HG03103 (cell line): ENCODE results near the gene FBXL19.

Experiments
- ATAC-seq: cut with Tn5 transposase; IDR thresholded peaks from one replicate; pipeline ENCODE4 v1.9.1; 2021; ENCODE audit warnings: low read depth; ENCODE audit not compliant: unreplicated experiment

FBXL19 gene

GRCh38 chr16:30984669-30985400, 61.5 kb downstream of the FBXL19 start, which contains the start of gene HSD3B7:
Gene HSD3B7, plus strand, starts transcription at chr16:30985207. Its CDS starts 452 bp downstream, at chr16:30985659.
- no peak for ATAC-seq

GRCh38 chr16:30985401-30986128, 62.2 kb downstream of the FBXL19 start:
- ATAC-seq, result no peak

- ATAC-seq, result no peak
Measured at GRCh38 chr16:30986129-30986991, 63.0 kb downstream of the FBXL19 start.

DNA sequence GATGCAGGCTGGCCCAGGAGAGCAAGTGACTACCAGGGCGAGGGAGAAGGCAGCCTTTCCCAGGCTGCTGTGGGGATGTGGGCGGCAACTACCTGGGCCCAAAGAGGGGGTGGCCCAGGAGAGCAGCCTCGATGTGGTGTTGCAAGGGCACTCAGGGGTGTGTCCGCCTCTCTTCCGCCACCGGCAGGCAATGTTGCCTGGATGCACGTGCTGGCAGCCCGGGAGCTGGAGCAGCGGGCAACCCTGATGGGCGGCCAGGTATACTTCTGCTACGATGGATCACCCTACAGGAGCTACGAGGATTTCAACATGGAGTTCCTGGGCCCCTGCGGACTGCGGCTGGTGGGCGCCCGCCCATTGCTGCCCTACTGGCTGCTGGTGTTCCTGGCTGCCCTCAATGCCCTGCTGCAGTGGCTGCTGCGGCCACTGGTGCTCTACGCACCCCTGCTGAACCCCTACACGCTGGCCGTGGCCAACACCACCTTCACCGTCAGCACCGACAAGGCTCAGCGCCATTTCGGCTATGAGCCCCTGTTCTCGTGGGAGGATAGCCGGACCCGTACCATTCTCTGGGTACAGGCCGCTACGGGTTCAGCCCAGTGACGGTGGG, 64.3 kb downstream of the FBXL19 start:
- no peak for ATAC-seq

GRCh38 chr16:30989469-30990047, 66.2 kb downstream of the FBXL19 start:
- no peak for ATAC-seq

DNA sequence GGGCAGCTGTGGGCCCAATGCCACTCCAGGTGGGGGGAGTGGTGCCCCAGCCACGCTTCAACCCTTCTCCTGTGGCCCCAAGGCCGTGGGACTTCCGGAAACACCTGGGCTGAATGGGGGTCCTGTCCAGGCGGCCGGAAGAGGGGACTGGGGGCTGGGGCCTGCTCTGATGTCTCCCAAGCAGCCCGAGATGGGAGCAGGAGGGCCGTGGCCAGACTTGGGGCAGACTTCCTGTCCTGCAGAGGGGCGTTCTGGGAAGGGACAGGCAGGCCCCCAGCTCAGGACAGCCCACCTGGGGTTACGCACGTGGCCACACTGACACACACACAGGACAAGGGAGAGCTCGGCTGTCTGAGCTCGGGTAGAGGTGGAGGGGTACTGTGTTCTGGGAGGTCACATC, 66.7 kb downstream of the FBXL19 start:
- no peak for ATAC-seq

DNA sequence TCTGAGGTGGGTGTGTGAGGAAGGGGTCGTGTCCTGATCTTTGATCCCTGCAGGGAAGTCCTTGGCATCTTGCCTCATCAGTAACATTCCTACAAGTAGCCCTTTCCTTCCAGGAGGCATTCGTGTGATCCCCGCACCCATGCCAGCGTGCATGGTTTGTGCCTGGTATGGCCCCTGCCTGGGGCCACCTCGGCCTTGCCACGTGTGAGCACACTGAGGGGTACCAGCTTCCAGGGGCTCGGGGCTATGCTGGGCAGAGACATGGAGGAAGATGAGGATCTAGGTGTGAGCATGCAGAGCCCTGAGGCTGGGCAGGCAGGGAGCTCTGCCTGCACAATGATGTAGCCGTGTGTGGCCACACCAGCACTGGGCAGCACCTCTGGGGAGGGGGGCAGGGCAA, 67.7 kb downstream of the FBXL19 start:
- ATAC-seq, result no peak

- no peak for ATAC-seq
Measured at GRCh38 chr16:30992276-30992780, 69.0 kb downstream of the FBXL19 start.

DNA sequence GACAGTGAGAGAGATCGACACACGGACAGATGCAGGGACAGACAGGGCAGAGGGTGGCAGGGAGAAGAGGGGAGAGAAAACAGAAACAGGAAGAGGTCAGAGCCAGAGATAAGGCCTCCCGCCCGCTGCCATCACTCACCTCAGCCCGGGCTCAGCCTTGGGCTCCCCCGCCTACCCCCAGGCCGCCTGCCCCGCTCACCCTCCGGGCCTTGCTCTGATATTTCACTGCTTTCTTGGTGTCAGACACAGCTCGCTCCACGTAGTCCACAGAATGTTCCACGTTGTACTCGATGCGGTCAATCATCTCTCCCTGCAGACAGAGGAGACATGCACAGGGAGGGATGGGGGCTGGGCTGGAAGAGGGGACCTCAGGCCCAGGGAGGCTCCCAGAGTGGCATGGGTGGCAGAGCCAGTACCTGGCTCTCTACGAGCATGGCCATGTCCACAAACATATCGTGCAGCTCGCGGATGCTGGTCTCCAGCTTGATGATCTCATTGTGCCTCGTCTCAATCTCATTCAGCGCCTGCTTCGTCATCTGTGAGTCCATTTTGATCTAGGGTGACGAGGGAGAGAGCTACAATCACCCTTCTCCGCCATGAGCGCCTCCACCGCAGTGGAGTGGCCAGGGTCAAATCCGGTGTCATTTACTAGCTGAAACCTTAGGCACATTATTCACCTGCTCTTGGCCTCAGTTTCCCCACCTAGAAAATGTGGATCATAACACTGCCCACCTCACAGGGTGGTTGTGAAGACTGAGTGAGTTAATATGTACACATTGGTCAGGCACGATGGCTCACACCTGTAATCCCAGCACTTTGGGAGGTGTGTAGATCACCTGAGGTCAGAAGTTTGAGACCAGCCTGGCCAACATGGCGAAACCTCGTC, 69.8 kb downstream of the FBXL19 start:
- ATAC-seq, result no peak

DNA sequence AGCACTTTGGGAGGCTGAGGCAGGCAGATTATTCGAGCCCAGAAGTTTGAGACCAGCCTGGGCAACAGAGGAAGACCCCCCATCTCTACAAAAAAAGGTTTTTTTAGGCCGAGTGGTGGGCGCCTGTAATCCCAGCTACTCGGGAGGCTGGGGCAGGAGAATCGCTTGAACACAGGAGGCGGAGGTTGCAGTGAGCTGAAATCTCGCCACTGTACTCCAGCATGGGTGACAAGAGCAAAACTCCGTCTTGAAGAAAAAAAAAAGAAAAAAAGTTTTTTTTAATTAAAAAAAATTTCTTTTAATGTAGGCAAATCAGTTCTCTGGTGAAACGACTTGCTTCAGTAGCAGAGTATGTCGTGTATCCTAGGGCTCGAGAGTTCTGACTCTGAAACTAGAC, 72.6 kb downstream of the FBXL19 start:
- ATAC-seq, result no peak

GRCh38 chr16:30996324-30996984, 73.1 kb downstream of the FBXL19 start:
- ATAC-seq, result no peak

GRCh38 chr16:30996985-30997724, 73.8 kb downstream of the FBXL19 start:
- peak; percentile 65 for ATAC-seq

DNA sequence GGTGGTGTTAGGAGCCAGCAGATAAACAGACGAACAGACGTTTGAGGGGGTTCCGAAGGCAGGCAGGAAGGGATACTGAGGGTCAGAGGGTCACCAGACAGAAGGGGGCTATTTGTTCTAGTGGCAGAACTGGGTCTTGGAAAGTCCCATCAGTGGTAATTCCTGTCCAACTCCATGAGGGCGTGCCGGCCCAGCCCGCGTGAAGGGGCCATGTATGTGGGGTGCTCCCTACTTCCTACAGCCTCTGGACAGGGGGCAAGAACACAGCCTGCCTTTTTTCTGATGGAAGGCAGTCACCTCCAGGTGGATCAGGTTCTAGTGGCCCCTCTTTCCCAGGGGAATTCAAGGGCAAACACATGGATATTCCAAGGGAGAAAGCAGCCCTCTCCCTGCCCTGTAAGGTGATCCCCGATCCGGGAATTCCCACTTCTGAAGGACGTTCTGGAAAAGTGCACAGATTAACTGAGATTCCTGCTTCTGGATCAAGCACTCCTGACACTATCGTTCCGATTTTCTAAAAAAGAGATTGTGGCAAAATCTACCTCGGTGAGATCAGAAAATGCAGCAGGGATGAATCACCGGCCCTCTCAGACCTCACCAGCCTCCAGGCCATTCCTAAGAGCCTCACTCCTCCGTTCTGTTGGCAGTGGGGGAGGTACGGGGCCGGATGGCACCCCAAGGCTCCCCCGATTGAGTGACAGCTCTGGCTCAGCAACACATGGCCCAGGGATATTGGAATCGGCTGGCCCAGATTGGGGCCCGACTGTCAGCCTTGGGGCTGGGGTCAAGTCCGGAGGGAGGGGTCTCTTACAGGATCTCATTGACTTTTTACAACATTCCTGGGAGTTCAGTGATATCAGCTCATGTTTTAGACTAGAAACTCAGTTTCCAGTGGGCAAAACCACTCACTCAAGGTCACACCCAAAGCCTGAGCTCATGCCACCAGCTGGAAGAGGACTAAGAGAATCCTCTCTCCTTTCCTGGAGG, 74.6 kb downstream of the FBXL19 start:
- no peak for ATAC-seq
